Stimulated activated CD4-positive, alpha-beta T cell treated with anti-CD3 and anti-CD28 coated beads, Interleukin-2, amount 100 ng/mL, for 4 hours (primary cell): Measurements from ENCODE around the gene MEA1.

Source experiments
- DNase-seq: peaks from one replicate; pipeline ENCODE4 v3.0.0-alpha.2; 2020; ENCODE audit warnings: low read depth

MEA1 gene

DNA sequence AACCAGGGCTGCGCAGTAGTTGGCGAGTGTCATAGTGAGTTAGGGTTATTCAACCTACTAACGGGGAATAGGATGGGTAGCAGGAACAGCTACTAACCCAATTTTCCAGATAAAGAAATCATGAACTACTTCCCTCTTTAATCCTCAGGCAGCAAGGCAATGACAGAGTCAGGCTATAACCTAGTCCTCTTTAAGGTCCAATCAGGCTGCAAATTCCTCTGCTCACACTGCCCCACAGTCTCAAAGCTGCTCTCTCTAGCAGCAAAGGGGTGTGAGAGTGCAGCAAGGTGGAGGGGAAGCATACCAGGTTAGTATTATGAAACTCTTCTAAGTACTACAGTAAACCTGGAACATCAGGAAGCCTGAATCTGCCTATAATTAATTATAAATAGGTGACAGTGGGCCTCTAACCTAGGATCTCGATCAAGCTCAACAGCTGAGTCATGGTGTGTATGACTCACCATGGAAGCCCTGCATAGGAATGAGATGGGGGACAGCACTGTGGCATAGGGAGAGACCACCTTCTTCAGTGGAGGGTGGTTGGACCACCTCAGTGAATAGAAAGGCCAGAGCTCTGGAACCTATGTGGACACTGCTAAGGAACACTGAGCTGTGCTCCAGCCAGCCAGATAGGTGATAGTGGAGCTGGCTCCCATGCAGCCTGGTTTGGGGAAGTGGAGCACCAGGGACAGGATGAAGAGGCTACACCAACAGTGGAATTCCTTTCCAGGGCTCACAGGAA lies 42.7 kb downstream of the MEA1 start:
- DNase-seq, result peak; percentile 24

DNA sequence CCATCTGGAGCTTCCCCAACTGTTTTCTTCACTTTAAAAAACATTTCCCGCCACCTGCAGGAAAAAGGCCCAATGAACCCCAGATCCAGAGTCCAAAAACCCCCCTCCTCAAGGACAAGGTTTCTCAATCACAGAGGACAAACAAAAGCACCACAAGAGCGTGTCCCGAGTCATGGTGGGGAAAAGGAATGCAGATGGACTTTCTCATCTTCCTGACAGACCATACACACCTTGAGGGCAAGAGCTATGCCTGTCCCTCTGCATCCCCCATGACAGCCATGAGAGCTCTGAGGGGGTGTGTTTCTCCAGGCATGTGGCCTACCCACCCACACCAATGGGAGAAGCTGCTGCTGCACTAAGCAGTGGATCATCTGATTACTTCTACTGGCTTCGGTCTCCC lies 43.8 kb downstream of the MEA1 start:
- no peak for DNase-seq

DNA sequence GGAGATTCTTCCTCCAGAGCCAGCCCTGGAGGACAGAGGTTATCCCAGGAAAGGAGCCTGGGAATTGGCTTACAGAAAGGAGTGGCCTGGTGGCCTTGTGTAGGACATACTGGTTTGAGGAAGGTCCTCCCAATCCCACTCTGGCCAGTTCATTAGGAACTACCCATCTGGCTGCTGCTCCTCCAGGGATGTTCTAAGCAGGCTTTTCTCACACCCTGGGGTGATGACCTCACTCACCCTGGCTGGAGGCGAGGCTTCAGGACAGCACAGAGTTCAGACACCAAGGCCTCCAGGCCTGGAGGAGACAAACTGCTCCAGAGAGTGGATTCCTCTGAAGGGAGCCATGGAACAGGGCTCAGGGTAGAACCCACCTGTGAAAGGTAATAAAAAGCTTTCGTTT lies 44.3 kb downstream of the MEA1 start:
- DNase-seq, result no peak

DNA sequence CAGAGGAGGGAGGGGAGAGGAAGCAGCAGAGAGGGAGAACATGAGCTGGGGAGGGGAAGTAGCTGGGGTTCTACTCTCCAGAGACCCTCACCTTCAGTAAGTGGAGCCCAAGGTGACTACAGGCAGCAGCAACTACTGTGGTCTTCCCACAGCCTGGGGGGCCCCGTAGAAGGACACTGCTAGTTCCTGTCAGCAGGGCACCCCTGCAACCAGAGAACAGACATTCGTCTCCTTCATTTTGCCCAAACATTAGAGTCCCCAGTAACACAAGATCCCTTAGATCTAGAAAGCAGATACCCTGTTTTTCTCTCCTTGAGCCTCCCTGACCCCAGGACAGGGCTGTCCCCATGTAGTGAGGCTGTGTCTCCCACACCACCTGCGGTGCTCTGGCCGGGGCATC lies 45.0 kb downstream of the MEA1 start:
- DNase-seq, result no peak

DNA sequence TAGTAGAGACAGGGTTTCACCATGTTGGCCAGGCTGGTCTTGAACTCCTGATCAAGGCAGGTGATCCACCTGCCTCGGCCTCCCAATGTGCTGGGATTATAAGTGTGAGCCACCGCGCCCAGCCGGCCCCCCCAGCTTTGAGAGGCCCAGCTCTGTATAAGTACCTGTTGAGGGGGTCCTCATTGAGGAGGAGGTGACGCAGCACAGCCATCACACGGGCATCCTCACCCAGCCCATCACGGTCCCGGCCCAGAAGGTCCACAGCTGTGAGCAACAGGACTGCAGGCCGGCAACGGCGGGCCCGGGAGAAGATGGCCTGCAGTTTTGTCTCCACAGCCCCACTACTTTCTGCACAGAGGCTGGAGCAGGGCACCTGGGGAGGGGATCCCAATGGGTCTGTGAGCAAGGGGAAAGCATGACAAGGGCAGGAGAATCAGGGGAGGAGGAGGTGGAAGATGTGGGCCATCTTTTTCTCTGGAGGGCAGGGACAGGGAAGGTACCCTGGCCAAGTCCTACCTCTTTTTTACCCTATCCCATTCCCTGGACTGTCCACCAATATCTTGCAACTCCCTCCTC lies 45.5 kb downstream of the MEA1 start:
- no peak for DNase-seq

DNA sequence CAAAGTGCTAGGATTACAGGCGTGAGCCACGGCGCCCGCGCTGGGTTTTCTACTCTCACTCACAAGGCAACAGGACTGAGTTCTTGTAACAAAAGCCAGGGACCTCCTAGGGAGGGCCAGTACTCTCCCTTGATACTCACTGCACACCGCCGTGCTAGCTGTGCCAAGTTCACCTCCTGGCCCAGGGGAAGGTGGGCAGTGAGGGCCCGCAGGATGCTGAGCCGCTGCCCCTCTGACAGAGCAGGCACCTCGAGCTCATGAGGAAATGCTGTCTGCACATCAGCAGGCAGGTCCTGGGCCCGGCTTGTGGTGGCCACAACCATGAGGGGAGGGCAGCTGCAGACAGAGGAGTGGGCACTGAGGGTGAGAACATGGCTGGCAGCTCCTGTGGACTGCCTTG lies 46.5 kb downstream of the MEA1 start:
- DNase-seq, result no peak

DNA sequence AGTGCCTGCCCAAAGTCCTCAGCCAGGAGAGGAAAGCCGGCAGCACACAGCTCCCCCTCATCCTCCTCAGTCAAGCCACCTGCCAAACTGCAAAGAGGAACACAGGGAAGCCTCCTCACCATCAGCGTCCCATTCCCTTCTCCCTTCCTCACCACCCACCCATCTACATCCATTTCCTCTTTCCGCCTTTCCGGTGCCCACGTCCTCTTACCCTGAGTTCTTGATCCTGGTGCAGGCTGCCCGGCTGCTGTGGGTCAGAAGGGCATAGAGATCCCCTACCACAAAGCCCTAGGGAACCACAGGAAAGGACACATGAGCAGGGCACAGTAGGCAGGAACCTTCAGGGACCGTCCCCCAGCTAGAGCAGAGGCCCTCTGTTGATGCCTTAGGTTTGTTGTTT lies 47.2 kb downstream of the MEA1 start:
- no peak for DNase-seq

DNA sequence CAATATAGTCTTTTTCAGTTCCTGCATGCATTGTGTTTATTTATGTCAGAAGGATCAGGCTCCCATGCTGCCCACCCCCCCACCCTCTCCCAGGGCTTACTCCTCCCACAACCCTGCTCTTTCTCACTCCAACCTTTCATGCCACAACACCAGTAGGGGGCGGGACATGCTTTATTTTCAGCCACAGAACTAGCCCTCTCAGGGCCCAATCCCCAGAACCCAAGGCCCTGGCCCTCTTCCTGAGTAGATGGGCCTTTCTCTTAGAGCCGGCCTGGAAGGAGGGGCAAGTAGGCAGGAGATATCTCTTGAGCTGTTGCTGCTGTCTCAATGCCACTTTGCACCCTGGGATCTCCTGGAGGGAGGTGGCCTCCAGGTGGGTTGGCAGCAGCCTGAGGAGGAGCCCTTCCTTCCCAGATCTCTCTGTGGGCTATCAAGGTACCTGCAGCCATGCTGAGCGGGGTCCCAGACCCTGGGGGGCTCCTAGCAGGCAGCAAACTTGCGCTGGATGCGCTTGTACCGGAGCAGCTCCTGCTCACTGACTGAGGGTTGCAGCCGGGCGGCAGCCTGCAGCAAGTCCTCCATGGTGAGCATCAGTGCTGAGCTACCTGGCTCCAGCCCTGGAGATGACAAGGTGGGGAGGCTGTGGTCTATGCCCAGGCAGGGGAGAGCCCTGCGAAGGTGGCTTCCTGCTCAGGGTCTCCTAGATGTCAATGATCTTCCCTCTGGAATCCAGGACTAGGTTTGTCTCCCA lies 49.7 kb downstream of the MEA1 start:
- DNase-seq, result no peak

DNA sequence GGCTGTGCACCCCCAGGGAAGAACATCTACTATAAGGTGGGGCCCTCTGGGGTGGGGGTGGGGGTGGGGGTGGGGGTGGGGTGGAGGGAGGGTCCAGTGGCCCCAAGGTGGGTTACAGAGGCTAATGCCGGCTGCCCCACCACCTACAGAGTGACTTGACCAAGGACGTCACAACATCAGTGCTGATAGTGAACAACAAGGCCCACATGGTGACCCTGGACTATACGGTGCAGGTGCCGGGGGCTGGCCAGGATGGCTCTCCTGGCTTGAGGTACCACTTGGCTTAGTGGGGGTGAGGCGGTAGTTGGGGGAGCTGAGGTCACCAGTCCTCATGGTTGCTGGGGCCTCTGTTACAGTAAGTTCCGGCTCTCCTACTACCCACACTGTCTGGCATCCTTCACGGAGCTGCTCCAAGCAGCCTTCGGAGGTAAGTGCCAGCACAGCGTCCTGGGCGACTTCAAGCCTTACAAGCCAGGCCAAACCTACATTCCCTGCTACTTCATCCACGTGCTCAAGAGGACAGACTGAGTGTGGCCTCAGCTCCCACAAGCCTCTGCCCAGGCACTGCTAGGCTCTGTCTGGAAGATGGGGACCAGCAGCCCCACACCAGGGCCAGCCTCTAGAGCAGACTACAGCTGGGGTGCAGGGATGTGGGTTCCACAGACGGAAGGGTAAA lies 50.4 kb downstream of the MEA1 start:
- DNase-seq, result no peak

DNA sequence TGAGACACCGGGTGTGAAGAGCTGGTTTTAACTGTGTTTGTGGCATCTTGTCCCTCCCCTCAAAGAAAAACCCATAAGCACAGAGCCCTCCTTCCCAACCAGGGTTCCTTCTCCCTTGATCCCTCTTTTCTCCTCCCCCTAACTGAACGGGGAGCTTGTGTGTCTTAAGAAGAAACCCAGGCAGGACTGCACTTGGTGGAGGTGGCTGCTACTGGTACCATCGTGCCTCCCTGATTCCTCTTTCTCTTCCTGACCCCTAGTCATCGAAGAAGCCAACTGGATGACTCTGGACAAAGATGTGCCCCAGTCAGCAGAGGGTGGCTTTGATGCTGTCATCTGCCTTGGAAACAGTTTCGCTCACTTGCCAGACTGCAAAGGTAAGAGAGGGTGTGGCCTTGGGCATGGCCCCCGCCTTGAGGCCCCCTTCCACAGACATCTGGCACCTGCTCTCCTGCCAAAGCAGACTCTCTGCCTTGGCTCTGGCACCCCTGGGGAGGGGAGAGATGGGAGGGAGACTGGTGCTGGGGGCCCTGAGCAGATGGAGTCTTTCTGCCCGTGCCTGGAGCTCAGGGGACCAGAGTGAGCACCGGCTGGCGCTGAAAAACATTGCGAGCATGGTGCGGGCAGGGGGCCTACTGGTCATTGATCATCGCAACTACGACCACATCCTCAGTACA lies 51.1 kb downstream of the MEA1 start:
- no peak for DNase-seq

DNA sequence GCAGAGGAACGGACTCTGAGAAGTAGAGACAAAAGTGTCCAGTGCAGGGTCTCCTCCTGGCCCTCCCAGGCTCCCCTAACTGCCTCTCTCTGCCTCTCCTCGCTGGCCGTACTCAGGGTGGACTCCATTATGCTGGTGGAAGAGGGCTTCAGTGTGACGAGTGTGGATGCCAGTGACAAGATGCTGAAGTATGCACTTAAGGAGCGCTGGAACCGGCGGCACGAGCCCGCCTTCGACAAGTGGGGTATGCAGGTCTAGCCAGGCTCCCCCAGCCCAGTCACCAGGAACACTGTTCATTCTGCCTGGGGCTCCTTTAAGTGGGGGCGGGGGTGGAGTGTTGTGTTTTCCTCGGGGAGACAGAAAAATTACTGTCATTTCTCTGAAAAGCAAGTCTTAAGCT lies 51.6 kb downstream of the MEA1 start:
- DNase-seq, result no peak
